Right ventricle myocardium superior (tissue), 1 donor: Measurements from ENCODE around the gene BIRC7. TPM values are rescaled to one million over a fixed set of nuclear protein-coding genes. Genes with fewer than 3 reads are reported as not detected.

ENCODE experiments used
- ATAC-seq: fragments of 200-7000 bp; cut with Tn5 transposase; one replicate; pipeline ENCODE4 v1.9.1; 2020; ENCODE audit warnings: mild to moderate bottlenecking; ENCODE audit not compliant: poor library complexity
- DNase-seq: peaks from one replicate; pipeline ENCODE4 v3.0.0-alpha.2; 2020
- intact Hi-C: fragments of 100-400 bp; cut with DNase I; formaldehyde crosslinking; loops from one replicate; pipeline ENCODE4 v1.11.2; 2022
- microRNA-seq: library from miRNA; unstranded; fragments of <30 nt; microRNA quantifications from one replicate; pipeline ENCODE4 v1.2.0, GENCODE V29; 2020
- total RNA-seq: library from RNA; stranded (reverse); fragmentation: NEBNext Ultra II Directional; extraction: Animal tissue kit (Norgen Biotek cat#: 25700); gene quantifications from one replicate; pipeline ENCODE4 v1.2.1, GENCODE V29; 2021
- donor health status: DM: no; HTN: yes; CAD: no; lungs with severe emphysema.

The BIRC7 gene
- total RNA-seq, 1 donor from 2014 or later: 0.22 TPM

- ATAC-seq: no peak
- DNase-seq: no peak
- intact Hi-C loops: no loop called here
Observed at GRCh38 chr20:63285636-63286615, 50.2 kb downstream of the BIRC7 start.

GRCh38 chr20:63286781-63287696 lies 51.3 kb downstream of the BIRC7 start:
- DNase-seq (no peak), ATAC-seq (no peak)
- intact Hi-C loops: no loop called here

- no peak for ATAC-seq
- DNase-seq: no peak
- intact Hi-C loops: no loop called here
Observed at GRCh38 chr20:63287697-63288580, 52.2 kb downstream of the BIRC7 start.

GRCh38 chr20:63288581-63289251 lies 53.0 kb downstream of the BIRC7 start:
- intact Hi-C loops: no loop called here
- DNase-seq (no peak), ATAC-seq (no peak)

GRCh38 chr20:63289311-63290135 lies 53.8 kb downstream of the BIRC7 start:
- DNase-seq (no peak), ATAC-seq (no peak)
- intact Hi-C loops: no loop called here

Small RNA genes lying within 50 kb of the gene (microRNA-seq; reads per million reads assigned to microRNA genes)
- not detected for gene MIR3196
- gene MIR4326: not detected

Other genes with a start within 250 kb of the BIRC7 start
- not detected for gene BHLHE23, start 228.9 kb upstream of the BIRC7 start, total RNA-seq
- 21.1 TPM for gene YTHDF1, start 19.8 kb upstream of the BIRC7 start, total RNA-seq
- not detected for gene NKAIN4, start 18.6 kb downstream of the BIRC7 start, total RNA-seq
- gene ARFGAP1, start 36.9 kb downstream of the BIRC7 start, total RNA-seq: 25.3 TPM
- gene COL20A1, start 57.3 kb downstream of the BIRC7 start, total RNA-seq: not detected
- gene CHRNA4, start 125.4 kb downstream of the BIRC7 start, total RNA-seq: 1.5 TPM
- 0.89 TPM for gene KCNQ2, start 236.8 kb downstream of the BIRC7 start, total RNA-seq